Measurements from ENCODE around the gene TNFAIP8.
"Not testable (repeated sequence)": the region's sequence is repeated elsewhere in the genome, so short reads cannot be mapped to it uniquely, and the experiment has no call there.

The TNFAIP8 gene

GRCh38 chr5:119397518-119398380, 41.9 kb downstream of the TNFAIP8 start:
- DNase-seq = no peak

- no peak for DNase-seq
Measured at GRCh38 chr5:119398727-119399466, 43.1 kb downstream of the TNFAIP8 start.

GRCh38 chr5:119400245-119400644, 44.4 kb downstream of the TNFAIP8 start:
- DNase-seq = no peak

- no peak for DNase-seq
Measured at GRCh38 chr5:119402081-119402480, 46.3 kb downstream of the TNFAIP8 start.

- no peak for DNase-seq
Measured at GRCh38 chr5:119402555-119402954, 46.7 kb downstream of the TNFAIP8 start.

- no peak for DNase-seq
Measured at GRCh38 chr5:119404033-119404432, 48.2 kb downstream of the TNFAIP8 start.

GRCh38 chr5:119405419-119405818, 49.6 kb downstream of the TNFAIP8 start:
- DNase-seq = no peak

- DNase-seq = no peak
Measured at GRCh38 chr5:119406551-119407110, 50.8 kb downstream of the TNFAIP8 start.

- DNase-seq = no peak
Measured at GRCh38 chr5:119409235-119409815, 53.5 kb downstream of the TNFAIP8 start.

- no peak for DNase-seq
Measured at GRCh38 chr5:119410448-119411159, 54.8 kb downstream of the TNFAIP8 start.

- peak; percentile 79 for DNase-seq
Measured at GRCh38 chr5:119411361-119412278, 55.8 kb downstream of the TNFAIP8 start.

- no peak for DNase-seq
Measured at GRCh38 chr5:119412279-119413227, 56.7 kb downstream of the TNFAIP8 start.

GRCh38 chr5:119414124-119414734, 58.4 kb downstream of the TNFAIP8 start:
- not testable (repeated sequence) for DNase-seq

GRCh38 chr5:119417891-119418605, 62.2 kb downstream of the TNFAIP8 start:
- no peak for DNase-seq

- no peak for DNase-seq
Measured at GRCh38 chr5:119418606-119419100, 62.8 kb downstream of the TNFAIP8 start.

- DNase-seq = no peak
Measured at GRCh38 chr5:119420169-119420568, 64.3 kb downstream of the TNFAIP8 start.

- no peak for DNase-seq
Measured at GRCh38 chr5:119426057-119426456, 70.2 kb downstream of the TNFAIP8 start.

- no peak for DNase-seq
Measured at GRCh38 chr5:119427060-119427459, 71.2 kb downstream of the TNFAIP8 start.

GRCh38 chr5:119427596-119427995, 71.8 kb downstream of the TNFAIP8 start:
- DNase-seq = not testable (repeated sequence)
